Erythroblast (primary cell): ENCODE data around the gene MSRB3.

ENCODE experiments used
- GATA1 ChIP-seq: IDR thresholded peaks from 2 replicates; pipeline ENCODE4 v1.6.1; 2011; ENCODE audit warnings: low read depth, mild to moderate bottlenecking, control low read depth, low read length, moderate library complexity
- POLR2A ChIP-seq: IDR thresholded peaks from 2 replicates; pipeline ENCODE4 v1.6.1; 2011; ENCODE audit warnings: mild to moderate bottlenecking, low read length

GRCh38 chr12:65368055-65368454, 89.6 kb downstream of the MSRB3 start:
- no peak for TF ChIP-seq POLR2A
- no peak for TF ChIP-seq GATA1
